ENCODE results near the gene TMEM204.

TMEM204 gene

GRCh38 chr16:1492923-1493745 lies 40.3 kb upstream of the TMEM204 start, which contains the start of gene TELO2:
Gene TELO2 (plus strand): TSS chr16:1493360. CDS start chr16:1494282, 922 bp downstream.
- TF ChIP-seq TCF12 (IDR thresholded peaks at IDR 0.05; ENCODE audit: low read depth) (no peak), USF1 (IDR thresholded peaks at IDR 0.05) (peak; percentile 71), EP300 (IDR thresholded peaks at IDR 0.05; ENCODE audit: borderline replicate concordance) (peak; percentile 56; the same call in 1 of the 2 replicates), MAX (IDR thresholded peaks at IDR 0.05) (peak; percentile 96), TAF1 (IDR thresholded peaks at IDR 0.05; ENCODE audit: low read depth) (peak; percentile 70), YY1 (IDR thresholded peaks at IDR 0.05; ENCODE audit: low read depth) (peak; percentile 18; the same call in 1 of the 2 replicates)

GRCh38 chr16:1493746-1494094 lies 39.7 kb upstream of the TMEM204 start:
- no peak for TF ChIP-seq RAD21 (IDR thresholded peaks at IDR 0.05; ENCODE audit: low read depth)
- no peak for TF ChIP-seq NFIC (IDR thresholded peaks at IDR 0.05)
- no peak for TF ChIP-seq CEBPB (IDR thresholded peaks at IDR 0.05)
- 0 out of 2 replicates have a peak, but pooled peaks have one; percentile 22 for TF ChIP-seq YY1 (IDR thresholded peaks at IDR 0.05; ENCODE audit: low read depth)
- peak; percentile 30; the same call in 1 of the 2 replicates for TF ChIP-seq MAX (IDR thresholded peaks at IDR 0.05)
- TF ChIP-seq REST (IDR thresholded peaks at IDR 0.05; ENCODE audit: low read depth) = no peak
- no peak for TF ChIP-seq TCF12 (IDR thresholded peaks at IDR 0.05; ENCODE audit: low read depth)
- no peak for TF ChIP-seq CREB1 (IDR thresholded peaks at IDR 0.05; ENCODE audit: low read depth)
- TF ChIP-seq TEAD4 (IDR thresholded peaks at IDR 0.05) = no peak

GRCh38 chr16:1494129-1494640 lies 39.3 kb upstream of the TMEM204 start:
- TF ChIP-seq CEBPB (IDR thresholded peaks at IDR 0.05) (no peak), TEAD4 (IDR thresholded peaks at IDR 0.05) (no peak), FOXM1 (IDR thresholded peaks at IDR 0.05; ENCODE audit: borderline replicate concordance, low read depth) (no peak), ZBTB7A (IDR thresholded peaks at IDR 0.05; ENCODE audit: low read depth) (no peak), TAF1 (IDR thresholded peaks at IDR 0.05; ENCODE audit: low read depth) (no peak), CREB1 (IDR thresholded peaks at IDR 0.05; ENCODE audit: low read depth) (no peak), EP300 (IDR thresholded peaks at IDR 0.05; ENCODE audit: borderline replicate concordance) (no peak), USF1 (IDR thresholded peaks at IDR 0.05) (no peak), MAX (IDR thresholded peaks at IDR 0.05) (no peak), EGR1 (IDR thresholded peaks at IDR 0.05) (no peak), RAD21 (IDR thresholded peaks at IDR 0.05; ENCODE audit: low read depth) (no peak), TCF12 (IDR thresholded peaks at IDR 0.05; ENCODE audit: low read depth) (no peak), NFIC (IDR thresholded peaks at IDR 0.05) (no peak), YY1 (IDR thresholded peaks at IDR 0.05; ENCODE audit: low read depth) (no peak), REST (IDR thresholded peaks at IDR 0.05; ENCODE audit: low read depth) (no peak)

GRCh38 chr16:1494711-1495110 lies 38.8 kb upstream of the TMEM204 start:
- TF ChIP-seq FOXM1 (IDR thresholded peaks at IDR 0.05; ENCODE audit: borderline replicate concordance, low read depth) = no peak
- TF ChIP-seq TCF12 (IDR thresholded peaks at IDR 0.05; ENCODE audit: low read depth) = no peak
- TF ChIP-seq ZBTB7A (IDR thresholded peaks at IDR 0.05; ENCODE audit: low read depth) = no peak
- TF ChIP-seq MAX (IDR thresholded peaks at IDR 0.05) = no peak
- no peak for TF ChIP-seq EP300 (IDR thresholded peaks at IDR 0.05; ENCODE audit: borderline replicate concordance)
- no peak for TF ChIP-seq CREB1 (IDR thresholded peaks at IDR 0.05; ENCODE audit: low read depth)
- TF ChIP-seq REST (IDR thresholded peaks at IDR 0.05; ENCODE audit: low read depth) = no peak
- TF ChIP-seq TEAD4 (IDR thresholded peaks at IDR 0.05) = no peak
- no peak for TF ChIP-seq TAF1 (IDR thresholded peaks at IDR 0.05; ENCODE audit: low read depth)
- TF ChIP-seq NFIC (IDR thresholded peaks at IDR 0.05) = no peak

Measured in Ishikawa (cell line).